Amniotic epithelial cell (primary cell): ENCODE measurements around the gene ASTN2.
A peak's percentile ranks its signal among the peaks of the same experiment; 100 is the strongest.

Experiments
- DNase-seq: peaks from one replicate; pipeline ENCODE4 v3.0.0-alpha.2; 2010; ENCODE audit warnings: low read depth

Gene ASTN2

GRCh38 chr9:116422119-116422979, 992.5 kb downstream of the ASTN2 start:
- no peak for DNase-seq

GRCh38 chr9:116420993-116421538, 993.8 kb downstream of the ASTN2 start:
- peak; percentile 74 for DNase-seq

GRCh38 chr9:116419181-116419580, 995.7 kb downstream of the ASTN2 start:
- DNase-seq = no peak

- DNase-seq = no peak
Observed at GRCh38 chr9:116417464-116417863, 997.4 kb downstream of the ASTN2 start.

GRCh38 chr9:116416421-116416820, 998.4 kb downstream of the ASTN2 start:
- DNase-seq = no peak

- no peak for DNase-seq
Observed at GRCh38 chr9:116414374-116414773, 1000.5 kb downstream of the ASTN2 start.

GRCh38 chr9:116411506-116411905, 1003.4 kb downstream of the ASTN2 start:
- DNase-seq = no peak

GRCh38 chr9:116409638-116410037, 1005.2 kb downstream of the ASTN2 start:
- DNase-seq = no peak

- no peak for DNase-seq
Observed at GRCh38 chr9:116409129-116409528, 1005.7 kb downstream of the ASTN2 start.

- DNase-seq = no peak
Observed at GRCh38 chr9:116406469-116406868, 1008.4 kb downstream of the ASTN2 start.

- no peak for DNase-seq
Observed at GRCh38 chr9:116405321-116405720, 1009.5 kb downstream of the ASTN2 start.

- DNase-seq = no peak
Observed at GRCh38 chr9:116404228-116404627, 1010.6 kb downstream of the ASTN2 start.

GRCh38 chr9:116403171-116403570, 1011.7 kb downstream of the ASTN2 start:
- peak; percentile 65 for DNase-seq

- DNase-seq = no peak
Observed at GRCh38 chr9:116395699-116396037, 1019.2 kb downstream of the ASTN2 start.

GRCh38 chr9:116394894-116395698, 1019.8 kb downstream of the ASTN2 start:
- DNase-seq = no peak

- DNase-seq = no peak
Observed at GRCh38 chr9:116394070-116394469, 1020.8 kb downstream of the ASTN2 start.

- no peak for DNase-seq
Observed at GRCh38 chr9:116393198-116393597, 1021.7 kb downstream of the ASTN2 start.

GRCh38 chr9:116391306-116391900, 1023.5 kb downstream of the ASTN2 start:
- DNase-seq = peak; percentile 91

GRCh38 chr9:116390303-116391228, 1024.3 kb downstream of the ASTN2 start:
- peak; percentile 77 for DNase-seq

- DNase-seq = no peak
Observed at GRCh38 chr9:116389541-116390302, 1025.1 kb downstream of the ASTN2 start.
